Panc1 (cell line): ENCODE data around the gene ABHD12. TPM values are rescaled to one million over a fixed set of nuclear protein-coding genes. Genes with fewer than 3 reads are reported as not detected.

Source experiments
- ATAC-seq: fragments of 200-7000 bp; cut with Tn5 transposase; 2 replicates; pipeline ENCODE4 v1.9.1; 2020; ENCODE audit warnings: mild to moderate bottlenecking, moderate library complexity
- BruUV-seq: library from RNA; stranded (reverse); fragments of 400-500 nt; replicated peaks from 2 replicates; lab custom pipeline; 2021; lab: Mats Ljungman, UMichigan
- CTCF ChIA-PET: fragments of 300-600 bp; sonication (Branson Sonifier 250); formaldehyde crosslinking; loops from one replicate; lab custom pipeline; 2022; ENCODE audit warnings: antibody characterized with exemption; lab: Charles Lee
- POLR2A ChIA-PET: fragments of 300-600 bp; sonication (Branson Sonifier 250); formaldehyde crosslinking; loops from one replicate; lab custom pipeline; 2022; ENCODE audit warnings: antibody characterized with exemption; lab: Charles Lee
- DNase-seq: peaks from one replicate; pipeline ENCODE4 v3.0.0-alpha.2; 2010; ENCODE audit warnings: low read depth, low spot score
- H3K27ac ChIP-seq: 2 replicates; pipeline ENCODE4 v1.5.1; 2011; ENCODE audit warnings: mild to moderate bottlenecking, low read length, inconsistent platforms
- H3K27me3 ChIP-seq: fragments of 200-500 bp; sonication (Bioruptor generic); 2 replicates; pipeline ENCODE4 v1.6.0; 2014; ENCODE audit warnings: low read length, inconsistent platforms; ENCODE audit not compliant: control insufficient read depth, insufficient read depth
- H3K36me3 ChIP-seq: fragments of 200-500 bp; sonication (Bioruptor generic); 2 replicates; pipeline ENCODE4 v1.5.1; 2014; ENCODE audit warnings: inconsistent platforms, mild to moderate bottlenecking, low read length, moderate library complexity; ENCODE audit not compliant: control insufficient read depth, insufficient read depth
- H3K4me1 ChIP-seq: 2 replicates; pipeline ENCODE4 v1.5.1; 2011; ENCODE audit warnings: inconsistent platforms, mild to moderate bottlenecking, low read length, moderate library complexity; ENCODE audit not compliant: control insufficient read depth, insufficient read depth
- H3K4me3 ChIP-seq, 2 experiments: 2 replicates each; pipeline ENCODE4 v1.5.1; 2011 to 2012; ENCODE audit warnings: low read depth in 2 of 2, low read length in 2 of 2, mild to moderate bottlenecking in 2 of 2, inconsistent platforms in 1 of 2, moderate library complexity in 1 of 2
- H3K9me3 ChIP-seq: fragments of 200-500 bp; sonication (Bioruptor generic); 2 replicates; pipeline ENCODE4 v1.5.1; 2014; ENCODE audit warnings: low read depth, mild to moderate bottlenecking, inconsistent platforms, low read length, moderate library complexity; ENCODE audit not compliant: control insufficient read depth, insufficient read depth
- CTCF ChIP-seq: fragments of 450-650 bp; IDR thresholded peaks from 2 replicates; pipeline ENCODE4 v1.5.1; 2017; ENCODE audit warnings: mild to moderate bottlenecking
- POLR2AphosphoS5 ChIP-seq: IDR thresholded peaks from 2 replicates; pipeline ENCODE4 v1.6.1; 2012; ENCODE audit warnings: mild to moderate bottlenecking, low read depth, low read length, moderate library complexity
- REST ChIP-seq, 2 experiments: IDR thresholded peaks; 2 replicates each; pipeline ENCODE4 v1.6.1; 2011 to 2012; ENCODE audit warnings: low read depth in 2 of 2, control low read depth in 1 of 2, low read length in 1 of 2, mild to moderate bottlenecking in 1 of 2, moderate library complexity in 1 of 2; ENCODE audit not compliant: insufficient read depth in 1 of 2
- SIN3A ChIP-seq: IDR thresholded peaks from 2 replicates; pipeline ENCODE4 v1.6.1; 2012; ENCODE audit warnings: low read depth, mild to moderate bottlenecking, low read length, moderate library complexity, borderline replicate concordance; ENCODE audit not compliant: insufficient read depth
- TCF7L2 ChIP-seq: IDR thresholded peaks from 2 replicates; pipeline ENCODE4 v1.6.1; 2011; ENCODE audit warnings: mild to moderate bottlenecking, low read depth, low read length, inconsistent platforms
- in situ Hi-C: cut with HindIII; loops from 2 replicates; pipeline ENCODE4 v1.10.0; 2016; ENCODE audit warnings: low sequenced_read_pairs, low pct_unique_long_range_greater_than_20kb
- intact Hi-C: fragments of 100-400 bp; cut with micrococcal nuclease; formaldehyde crosslinking; loops from one replicate; pipeline ENCODE4 v1.10.0; 2022; ENCODE audit not compliant: unreplicated experiment
- total RNA-seq: library from RNA; stranded (reverse); gene quantifications from one replicate; pipeline ENCODE4 v1.2.1, GENCODE V29; 2021; ENCODE audit not compliant: unreplicated experiment

ABHD12 gene
- total RNA-seq, 1 experiment from 2014 or later = 90.9 TPM

DNA sequence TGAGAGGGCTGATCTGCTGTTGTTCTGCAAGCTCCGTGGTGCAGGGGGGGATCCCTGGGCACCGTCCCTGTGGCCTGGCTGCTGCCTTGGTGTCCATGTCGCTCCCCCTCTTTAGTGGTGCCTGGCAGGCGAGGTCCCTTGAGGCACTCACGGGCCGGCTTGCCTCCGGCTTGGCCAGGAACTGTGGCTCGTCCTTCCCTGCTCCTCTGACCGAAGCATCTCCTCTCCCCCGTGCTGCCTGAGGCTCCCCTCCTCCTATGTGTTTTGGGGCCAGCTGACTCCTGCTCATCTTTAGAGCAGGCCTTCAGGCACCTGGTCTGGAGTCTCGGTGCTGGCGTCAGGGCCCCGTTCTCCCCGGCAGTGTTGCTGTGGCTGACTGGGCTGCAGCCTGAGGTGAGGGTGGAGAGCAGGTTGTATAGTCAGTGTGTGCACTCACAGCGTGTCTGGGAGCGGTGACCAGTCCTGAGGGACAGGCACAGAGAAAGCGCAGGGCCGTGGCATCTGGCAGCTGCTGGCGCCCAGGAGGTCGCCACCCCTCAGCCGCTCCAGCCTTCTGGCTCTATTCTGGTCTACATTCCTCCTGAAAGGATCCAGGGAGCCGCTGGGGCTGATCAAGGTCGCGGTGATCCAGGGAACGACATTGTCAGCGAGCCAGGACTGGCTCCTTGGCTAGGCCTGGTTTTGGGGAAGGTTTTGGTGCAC, 99.1 kb downstream of the ABHD12 start:
- Histone ChIP-seq H3K36me3 (peaks cover 6% of the 10 kb centered on the region; the same call in 1 of the 2 replicates), H3K4me1 (peaks cover 28% of the 10 kb centered on the region), H3K27ac (0 out of 2 replicates have a peak overlapping the region, but pooled peaks have one; percentile 27), H3K27me3 (no peaks in the 10 kb centered on the region), H3K9me3 (no peaks in the 10 kb centered on the region), H3K4me3 (no peak overlapping the region)
- ChIA-PET CTCF (no interaction called here), POLR2A (no interaction called here)
- TF ChIP-seq TCF7L2 (no peak), CTCF (no peak), SIN3A (no peak), POLR2AphosphoS5 (no peak), REST (IDR thresholded peaks at IDR 0.05; ENCODE audit: insufficient read depth in 1 of 2, low read depth in 2 of 2, low read length in 1 of 2) (no peak)
- BruUV-seq = no TSS peak
- ATAC-seq (no peak), DNase-seq (no peak)
- in situ Hi-C loops = no loop called here
- intact Hi-C loops = loop anchor here (10.0 kb wide), 1 partner anchor 297 kb away; the partner anchor contains the start of gene APMAP

DNA sequence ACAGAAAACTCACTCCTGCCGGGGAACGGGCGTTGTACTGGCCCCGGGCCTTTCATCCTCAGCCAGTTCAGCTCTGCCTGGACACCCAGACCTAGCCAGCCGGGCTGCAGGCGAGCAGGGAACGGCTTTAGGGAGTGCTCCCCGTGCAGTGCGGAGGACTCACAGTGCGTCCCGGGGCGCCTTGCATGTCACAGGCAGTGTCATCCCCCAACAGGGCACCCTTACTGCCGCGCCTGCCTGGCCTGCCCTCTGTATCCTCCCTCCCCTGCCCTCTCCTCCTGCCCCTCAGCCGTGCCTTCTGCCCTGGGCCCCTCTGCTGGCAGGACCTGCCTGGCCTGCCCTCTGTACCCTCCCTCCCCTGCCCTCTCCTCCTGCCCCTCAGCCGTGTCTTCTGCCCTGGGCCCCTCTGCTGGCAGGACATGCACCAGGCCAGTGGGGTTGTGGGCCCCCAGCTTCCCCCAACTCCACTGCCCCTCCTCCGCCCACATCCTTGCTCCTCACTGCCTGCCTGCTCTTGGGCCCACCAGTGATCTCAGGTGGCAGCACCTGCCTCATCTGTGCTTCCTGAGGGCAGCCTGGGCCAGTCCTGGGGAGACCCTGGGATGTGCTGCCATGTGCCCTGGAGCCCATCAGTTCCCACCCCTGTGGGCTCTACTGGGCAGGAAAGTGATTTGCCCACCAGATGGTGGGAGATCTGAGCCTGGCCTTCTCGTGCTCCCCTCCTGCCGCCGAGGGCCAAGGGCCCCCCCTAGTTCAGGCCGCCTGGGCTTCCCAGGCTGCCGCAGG, 99.8 kb downstream of the ABHD12 start:
- CTCF ChIA-PET = no interaction called here
- Histone ChIP-seq H3K4me3 (no peak overlapping the region), H3K27ac (no peak overlapping the region), H3K9me3 (no peaks in the 10 kb centered on the region), H3K4me1 (peaks cover 21% of the 10 kb centered on the region), H3K27me3 (no peaks in the 10 kb centered on the region), H3K36me3 (peaks cover 9% of the 10 kb centered on the region)
- no TSS peak for BruUV-seq
- in situ Hi-C loops = no loop called here
- POLR2A ChIA-PET = no interaction called here
- ATAC-seq = no peak
- DNase-seq = no peak
- TF ChIP-seq POLR2AphosphoS5 (0 out of 2 replicates have a peak, but pooled peaks have one; percentile 7), CTCF (no peak)
- intact Hi-C loops = loop anchor here (10.0 kb wide), 1 partner anchor 296 kb away; the partner anchor contains the start of gene APMAP
